ENCODE data around the gene NUDT8.

The NUDT8 gene

DNA sequence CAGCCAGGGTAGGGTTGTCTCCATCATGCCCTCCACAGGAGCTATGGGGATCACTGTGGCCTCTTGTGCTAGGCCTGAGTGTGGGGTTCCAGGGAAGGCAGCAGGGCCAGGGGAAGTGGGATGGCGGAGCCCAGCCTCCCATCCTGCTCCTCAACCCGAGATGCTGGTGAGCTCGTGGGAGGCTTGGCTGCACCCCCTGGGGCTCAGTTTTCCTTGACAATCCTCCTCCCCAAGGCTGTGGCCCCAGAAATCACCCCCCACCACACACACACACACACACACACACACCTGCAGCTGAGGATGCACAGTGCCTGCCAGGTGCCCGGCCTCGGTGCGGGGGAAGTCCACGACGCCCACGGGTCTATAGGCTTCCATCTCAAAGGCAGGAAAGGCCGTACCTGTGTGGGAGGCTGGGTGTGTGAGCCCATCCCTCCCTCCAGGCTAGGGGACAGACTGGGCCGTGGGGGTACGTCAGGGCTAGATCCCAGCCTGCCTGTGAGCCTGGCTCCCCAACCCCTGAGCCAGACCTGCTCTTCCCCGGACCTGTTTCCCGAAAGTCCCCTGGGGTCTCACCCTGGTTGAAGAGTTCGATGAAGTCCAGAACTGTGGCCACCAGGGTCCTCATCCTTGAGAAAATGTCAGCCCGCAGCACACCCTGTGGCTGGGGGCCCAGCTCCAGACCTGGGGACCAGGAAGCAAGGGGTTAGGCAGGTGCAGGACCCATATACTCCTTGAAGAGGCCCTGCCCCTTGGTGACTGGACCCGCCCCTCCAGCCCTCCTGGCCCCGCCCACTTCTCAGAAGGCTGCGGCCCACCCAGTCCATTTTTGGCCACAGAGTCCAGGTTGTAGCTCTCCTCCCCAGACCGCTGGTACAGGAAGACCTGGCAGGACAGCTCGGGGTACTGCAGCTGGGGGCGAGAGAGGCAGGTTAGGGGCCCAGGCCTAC, 15.0 kb upstream of the NUDT8 start:
- H3K79me2 ChIP-seq (ENCODE audit: insufficient read depth, low read length), result no peaks in the 10 kb centered on the region
- H3K27ac ChIP-seq (ENCODE audit: low read depth, low read length, poor library complexity, severe bottlenecking), result no peak overlapping the region
- no peaks in the 10 kb centered on the region for H3K9me2 ChIP-seq (ENCODE audit: low read depth, low read length)
- peaks cover 3% of the 10 kb centered on the region; the same call in 1 of the 2 replicates for H3K9me3 ChIP-seq (ENCODE audit: low read length)
- peaks cover 41% of the 10 kb centered on the region for H3K4me1 ChIP-seq (ENCODE audit: insufficient read depth, low read length, severe bottlenecking)
- H3K4me2 ChIP-seq (ENCODE audit: low read length), result no peak overlapping the region
- H3F3A ChIP-seq (ENCODE audit: insufficient read depth, low read length), result no peaks in the 10 kb centered on the region
- TF ChIP-seq EZH2 (IDR thresholded peaks at IDR 0.05; ENCODE audit: borderline replicate concordance, low read length), result no peak
- TF ChIP-seq, protein P1, sequence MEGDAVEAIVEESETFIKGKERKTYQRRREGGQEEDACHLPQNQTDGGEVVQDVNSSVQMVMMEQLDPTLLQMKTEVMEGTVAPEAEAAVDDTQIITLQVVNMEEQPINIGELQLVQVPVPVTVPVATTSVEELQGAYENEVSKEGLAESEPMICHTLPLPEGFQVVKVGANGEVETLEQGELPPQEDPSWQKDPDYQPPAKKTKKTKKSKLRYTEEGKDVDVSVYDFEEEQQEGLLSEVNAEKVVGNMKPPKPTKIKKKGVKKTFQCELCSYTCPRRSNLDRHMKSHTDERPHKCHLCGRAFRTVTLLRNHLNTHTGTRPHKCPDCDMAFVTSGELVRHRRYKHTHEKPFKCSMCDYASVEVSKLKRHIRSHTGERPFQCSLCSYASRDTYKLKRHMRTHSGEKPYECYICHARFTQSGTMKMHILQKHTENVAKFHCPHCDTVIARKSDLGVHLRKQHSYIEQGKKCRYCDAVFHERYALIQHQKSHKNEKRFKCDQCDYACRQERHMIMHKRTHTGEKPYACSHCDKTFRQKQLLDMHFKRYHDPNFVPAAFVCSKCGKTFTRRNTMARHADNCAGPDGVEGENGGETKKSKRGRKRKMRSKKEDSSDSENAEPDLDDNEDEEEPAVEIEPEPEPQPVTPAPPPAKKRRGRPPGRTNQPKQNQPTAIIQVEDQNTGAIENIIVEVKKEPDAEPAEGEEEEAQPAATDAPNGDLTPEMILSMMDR (IDR thresholded peaks at IDR 0.05; ENCODE audit: low read length), result no peak
- H3K4me3 ChIP-seq (ENCODE audit: low read depth, low read length, poor library complexity, severe bottlenecking), result no peak overlapping the region
- no peak overlapping the region for H3K9ac ChIP-seq (ENCODE audit: low read length)
- no peaks in the 10 kb centered on the region for H4K20me1 ChIP-seq (ENCODE audit: insufficient read depth, low read length)
- no peak overlapping the region for H2AFZ ChIP-seq (ENCODE audit: low read length)
- peaks cover 4% of the 10 kb centered on the region; the same call in 1 of the 2 replicates for H3K27me3 ChIP-seq (ENCODE audit: insufficient read depth, low read length)
- H3K36me3 ChIP-seq (ENCODE audit: insufficient read depth, low read length), result no peaks in the 10 kb centered on the region; the same call in 1 of the 2 replicates

DNA sequence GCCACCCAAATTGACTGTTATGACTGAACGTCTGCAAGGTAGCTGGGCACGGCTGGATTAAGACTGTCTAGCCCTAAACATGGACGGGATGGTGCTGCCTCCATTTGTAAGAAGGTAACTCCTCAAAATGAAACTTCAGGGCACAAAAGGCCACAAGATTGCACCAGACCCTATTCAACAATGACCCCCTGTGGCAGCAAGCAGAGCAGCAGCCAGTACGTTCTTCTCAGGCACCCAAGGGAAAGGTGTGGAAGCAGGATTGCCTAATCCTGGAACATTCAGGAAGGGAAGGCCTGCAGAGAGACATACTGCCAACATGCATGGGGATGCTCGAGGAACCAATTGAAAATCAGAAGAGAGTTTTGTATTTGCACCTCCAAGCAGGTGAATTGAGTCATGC, 14.3 kb upstream of the NUDT8 start:
- Histone ChIP-seq H4K20me1 (ENCODE audit: insufficient read depth, low read length) (no peaks in the 10 kb centered on the region), H3K4me2 (ENCODE audit: low read length) (no peak overlapping the region), H3K4me3 (ENCODE audit: low read depth, low read length, poor library complexity, severe bottlenecking) (no peak overlapping the region), H3K9ac (ENCODE audit: low read length) (no peak overlapping the region), H3K9me2 (ENCODE audit: low read depth, low read length) (no peaks in the 10 kb centered on the region), H2AFZ (ENCODE audit: low read length) (no peak overlapping the region), H3F3A (ENCODE audit: insufficient read depth, low read length) (no peaks in the 10 kb centered on the region), H3K27me3 (ENCODE audit: insufficient read depth, low read length) (peaks cover 4% of the 10 kb centered on the region; the same call in 1 of the 2 replicates), H3K79me2 (ENCODE audit: insufficient read depth, low read length) (no peaks in the 10 kb centered on the region), H3K9me3 (ENCODE audit: low read length) (peaks cover 3% of the 10 kb centered on the region; the same call in 1 of the 2 replicates), H3K27ac (ENCODE audit: low read depth, low read length, poor library complexity, severe bottlenecking) (no peak overlapping the region), H3K36me3 (ENCODE audit: insufficient read depth, low read length) (no peaks in the 10 kb centered on the region; the same call in 1 of the 2 replicates), H3K4me1 (ENCODE audit: insufficient read depth, low read length, severe bottlenecking) (peaks cover 34% of the 10 kb centered on the region)
- no peak for TF ChIP-seq EZH2 (IDR thresholded peaks at IDR 0.05; ENCODE audit: borderline replicate concordance, low read length)
- TF ChIP-seq, protein P1 (IDR thresholded peaks at IDR 0.05; ENCODE audit: low read length), result peak; percentile 34

DNA sequence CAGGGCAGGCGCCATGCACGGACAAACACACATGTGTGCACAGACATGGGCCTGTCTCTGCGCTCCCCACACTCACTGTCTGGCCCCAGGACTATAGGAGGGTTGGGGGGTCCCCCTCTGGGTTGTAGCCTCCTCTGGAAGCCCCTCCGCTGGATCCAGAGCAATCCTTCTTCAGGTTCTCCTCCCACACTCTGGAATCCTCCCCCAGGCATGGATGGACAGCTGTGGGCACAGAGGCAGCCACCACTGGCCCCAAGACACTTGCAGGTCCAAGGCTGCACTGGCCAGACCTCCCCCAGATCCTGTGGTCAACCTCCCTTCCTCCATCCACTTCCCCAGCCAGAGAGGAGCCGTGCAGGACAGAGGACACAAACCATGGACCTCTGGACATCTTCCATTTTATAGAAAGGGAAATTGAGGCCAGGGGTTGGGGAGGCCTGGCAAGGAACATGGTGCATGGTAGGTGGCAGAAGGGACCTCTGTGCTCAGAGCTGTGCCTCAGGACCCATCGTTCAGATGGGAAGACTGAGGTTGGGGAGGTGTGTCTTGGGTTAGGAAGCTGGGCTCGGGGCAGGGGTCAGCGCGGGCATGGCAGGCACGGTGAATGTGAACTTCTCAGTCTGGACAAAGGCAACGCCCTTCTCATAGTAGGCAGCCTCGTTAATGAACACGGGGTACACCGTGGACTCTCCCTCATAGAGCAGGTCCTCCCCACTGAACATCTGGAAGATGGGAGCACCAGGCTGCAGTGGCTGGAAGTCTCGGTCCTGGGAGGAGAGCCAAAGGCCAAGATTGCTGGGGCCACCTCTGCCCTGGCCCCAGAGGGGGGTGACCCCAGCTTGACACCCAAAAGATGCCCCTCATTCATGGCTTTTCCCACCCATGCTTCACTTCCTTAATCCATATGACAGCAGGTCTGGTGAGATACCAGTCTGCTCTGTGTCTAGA, 12.7 kb upstream of the NUDT8 start:
- Histone ChIP-seq H3F3A (ENCODE audit: insufficient read depth, low read length) (no peaks in the 10 kb centered on the region), H3K9ac (ENCODE audit: low read length) (no peak overlapping the region)

More for the DNA sequence above, 12.7 kb upstream of the NUDT8 start:
- Histone ChIP-seq H2AFZ (ENCODE audit: low read length) (no peak overlapping the region), H3K27me3 (ENCODE audit: insufficient read depth, low read length) (peaks cover 4% of the 10 kb centered on the region; the same call in 1 of the 2 replicates), H4K20me1 (ENCODE audit: insufficient read depth, low read length) (no peaks in the 10 kb centered on the region), H3K9me2 (ENCODE audit: low read depth, low read length) (no peaks in the 10 kb centered on the region), H3K79me2 (ENCODE audit: insufficient read depth, low read length) (no peaks in the 10 kb centered on the region), H3K4me3 (ENCODE audit: low read depth, low read length, poor library complexity, severe bottlenecking) (no peak overlapping the region), H3K4me1 (ENCODE audit: insufficient read depth, low read length, severe bottlenecking) (peaks cover 18% of the 10 kb centered on the region), H3K4me2 (ENCODE audit: low read length) (no peak overlapping the region), H3K9me3 (ENCODE audit: low read length) (peaks cover 3% of the 10 kb centered on the region; the same call in 1 of the 2 replicates), H3K27ac (ENCODE audit: low read depth, low read length, poor library complexity, severe bottlenecking) (no peak overlapping the region), H3K36me3 (ENCODE audit: insufficient read depth, low read length) (no peaks in the 10 kb centered on the region; the same call in 1 of the 2 replicates)
- TF ChIP-seq, protein P1 (IDR thresholded peaks at IDR 0.05; ENCODE audit: low read length), result no peak
- no peak for TF ChIP-seq EZH2 (IDR thresholded peaks at IDR 0.05; ENCODE audit: borderline replicate concordance, low read length)
